GM23338 (cell line): ENCODE measurements around the gene PPFIA1. TPM values are rescaled to one million over a fixed set of nuclear protein-coding genes. Genes with fewer than 3 reads are reported as not detected.

Experiments
- ATAC-seq: fragments of 200-7000 bp; cut with Tn5 transposase; 3 replicates; pipeline ENCODE4 v1.9.1; 2020
- DNase-seq: peaks from one replicate; pipeline ENCODE4 v3.0.0-alpha.2; 2015; ENCODE audit warnings: low spot score
- H2AFZ ChIP-seq: fragments of 200-600 bp; sonication (generic); 2 replicates; pipeline ENCODE4 v1.8.0; 2016; ENCODE audit warnings: antibody characterized with exemption, mild to moderate bottlenecking, moderate library complexity
- H3F3A ChIP-seq: fragments of 200-600 bp; sonication (generic); replicated peaks from 2 replicates; pipeline ENCODE4 v1.8.0; 2017; ENCODE audit warnings: antibody characterized with exemption, mixed run types, low read depth
- H3K27ac ChIP-seq: fragments of 200-600 bp; sonication (generic); 2 replicates; pipeline ENCODE4 v1.6.1; 2016; ENCODE audit warnings: low read depth
- H3K27me3 ChIP-seq: fragments of 200-600 bp; sonication (generic); 2 replicates; pipeline ENCODE4 v1.8.0; 2016; ENCODE audit warnings: mild to moderate bottlenecking, mixed run types, moderate library complexity; ENCODE audit not compliant: insufficient read depth
- H3K36me3 ChIP-seq: fragments of 200-600 bp; sonication (generic); 2 replicates; pipeline ENCODE4 v1.8.0; 2016; ENCODE audit warnings: mild to moderate bottlenecking; ENCODE audit not compliant: insufficient read depth
- H3K4me1 ChIP-seq: fragments of 200-600 bp; sonication (generic); 2 replicates; pipeline ENCODE4 v1.8.0; 2016; ENCODE audit warnings: mild to moderate bottlenecking, moderate library complexity; ENCODE audit not compliant: insufficient read depth
- H3K4me2 ChIP-seq: fragments of 200-600 bp; sonication (generic); 2 replicates; pipeline ENCODE4 v1.7.1; 2017; ENCODE audit warnings: mixed run types
- H3K4me3 ChIP-seq: fragments of 200-600 bp; sonication (generic); 2 replicates; pipeline ENCODE4 v1.6.1; 2016; ENCODE audit warnings: mixed run types
- H3K79me2 ChIP-seq: fragments of 200-600 bp; sonication (generic); replicated peaks from 2 replicates; pipeline ENCODE4 v1.8.0; 2017; ENCODE audit warnings: mild to moderate bottlenecking; ENCODE audit not compliant: insufficient read depth
- H3K9me2 ChIP-seq: fragments of 200-600 bp; sonication (generic); 2 replicates; pipeline ENCODE4 v1.8.0; 2017; ENCODE audit not compliant: insufficient read depth
- H4K20me1 ChIP-seq: fragments of 200-600 bp; sonication (generic); replicated peaks from 2 replicates; pipeline ENCODE4 v1.8.0; 2017; ENCODE audit warnings: mild to moderate bottlenecking; ENCODE audit not compliant: insufficient read depth
- H3K27ac Mint-ChIP-seq: 2 replicates; pipeline ENCODE4 v1.8.0; 2020; ENCODE audit warnings: inconsistent platforms, mild to moderate bottlenecking, moderate library complexity, mixed read lengths
- H3K27me3 Mint-ChIP-seq: 3 replicates; pipeline ENCODE4 v1.8.0; 2022; ENCODE audit warnings: low read depth, mild to moderate bottlenecking, moderate library complexity, mixed read lengths, inconsistent platforms; ENCODE audit not compliant: insufficient read depth, poor library complexity
- H3K36me3 Mint-ChIP-seq: 3 replicates; pipeline ENCODE4 v1.8.0; 2021; ENCODE audit warnings: low read depth, mild to moderate bottlenecking, inconsistent platforms, moderate library complexity, mixed read lengths
- H3K4me1 Mint-ChIP-seq: 3 replicates; pipeline ENCODE4 v1.8.0; 2020; ENCODE audit warnings: mild to moderate bottlenecking, inconsistent platforms, mixed read lengths
- H3K4me3 Mint-ChIP-seq: 3 replicates; pipeline ENCODE4 v1.8.0; 2021; ENCODE audit warnings: moderate library complexity, mild to moderate bottlenecking, inconsistent platforms, mixed read lengths
- H3K9me3 Mint-ChIP-seq: 3 replicates; pipeline ENCODE4 v1.8.0; 2020; ENCODE audit warnings: moderate library complexity, mild to moderate bottlenecking, inconsistent platforms, mixed read lengths
- CREB1 ChIP-seq: fragments of 250-450 bp; sonication (Bioruptor Pico); IDR thresholded peaks from 2 replicates; pipeline ENCODE4 v1.5.0; 2020; ENCODE audit warnings: low read depth, mild to moderate bottlenecking, moderate library complexity
- CTCF ChIP-seq, 2 experiments: fragments of 200-600 bp in 1 of 2; sonication (generic) in 1 of 2; conservative IDR thresholded peaks; 2 replicates each; pipeline versions ENCODE4 v1.5.1 to v1.6.1; 2016 to 2017; ENCODE audit warnings: antibody characterized with exemption in 2 of 2, low read depth in 2 of 2, mild to moderate bottlenecking in 2 of 2, moderate library complexity in 1 of 2
- ETS1 ChIP-seq: IDR thresholded peaks from 2 replicates; pipeline ENCODE4 v1.6.1; 2016; ENCODE audit warnings: antibody characterized with exemption
- EZH2 ChIP-seq: fragments of 200-600 bp; sonication (generic); IDR thresholded peaks from one replicate; pipeline ENCODE4 v1.8.0; 2017; ENCODE audit warnings: antibody characterized with exemption, mild to moderate bottlenecking, low read depth; ENCODE audit not compliant: unreplicated experiment
- EZH2phosphoT487 ChIP-seq: fragments of 200-600 bp; sonication (generic); IDR thresholded peaks from one replicate; pipeline ENCODE4 v1.8.1; 2018; ENCODE audit warnings: antibody characterized with exemption; ENCODE audit not compliant: unreplicated experiment
- JUNB ChIP-seq: IDR thresholded peaks from one replicate; pipeline ENCODE4 v1.6.1; 2016; ENCODE audit warnings: antibody characterized with exemption; ENCODE audit not compliant: unreplicated experiment
- NANOG ChIP-seq: IDR thresholded peaks from 2 replicates; pipeline ENCODE4 v1.6.1; 2016; ENCODE audit warnings: antibody characterized with exemption, borderline replicate concordance
- POLR2AphosphoS5 ChIP-seq: IDR thresholded peaks from 2 replicates; pipeline ENCODE4 v1.6.1; 2016; ENCODE audit warnings: antibody characterized with exemption, low read depth
- REST ChIP-seq: IDR thresholded peaks from one replicate; pipeline ENCODE4 v1.6.1; 2018; ENCODE audit warnings: antibody characterized with exemption; ENCODE audit not compliant: unreplicated experiment
- STAT1 ChIP-seq: IDR thresholded peaks from one replicate; pipeline ENCODE4 v1.6.1; 2016; ENCODE audit warnings: antibody characterized with exemption; ENCODE audit not compliant: unreplicated experiment
- ZNF114 ChIP-seq: fragments of 250-450 bp; sonication (Bioruptor Pico); IDR thresholded peaks from 2 replicates; pipeline ENCODE4 v1.5.0; 2020; ENCODE audit warnings: mild to moderate bottlenecking, moderate library complexity
- ZNF331 ChIP-seq: fragments of 250-450 bp; sonication (Bioruptor Pico); IDR thresholded peaks from 2 replicates; pipeline ENCODE4 v1.5.0; 2020; ENCODE audit warnings: low read depth, mild to moderate bottlenecking, moderate library complexity
- ZNF462 ChIP-seq: fragments of 250-450 bp; sonication (Bioruptor Pico); IDR thresholded peaks from 2 replicates; pipeline ENCODE4 v1.5.0; 2020; ENCODE audit warnings: mild to moderate bottlenecking, moderate library complexity
- polyA plus RNA-seq: library from polyadenylated mRNA; unstranded; fragments of >200 nt; fragmentation: Nextera tagmentation; extraction: Ambion mirVana; gene quantifications from 2 replicates; pipeline ENCODE4 v1.2.1, GENCODE V29; 2016
- total RNA-seq: library from RNA; depleted of rRNA; stranded (reverse); fragments of >200 nt; shearing (Covaris generic); gene quantifications from 2 replicates; pipeline ENCODE4 v1.2.3, GENCODE V29; 2014

The PPFIA1 gene
- total and polyA plus RNA-seq, 2 experiments from 2014 or later: 41.7 to 62.0 TPM

GRCh38 chr11:70296681-70297080 lies 26.2 kb downstream of the PPFIA1 start:
- H3K79me2 ChIP-seq: peaks cover 72% of the 10 kb centered on the region
- H3K4me1 ChIP-seq: peaks cover 8% of the 10 kb centered on the region; the same call in 1 of the 2 replicates
- no peak overlapping the region for H3K27ac ChIP-seq
- no peak for TF ChIP-seq ZNF462 (CRISPR knock-in tag)
- no peak for TF ChIP-seq ZNF114
- no peak for TF ChIP-seq CTCF (conservative IDR thresholded peaks at IDR 0.05; ENCODE audit: low read depth in 2 of 2)
- TF ChIP-seq EZH2: no peak
- no peak for TF ChIP-seq POLR2AphosphoS5
- no peak for TF ChIP-seq ETS1
- no peak for TF ChIP-seq STAT1
- TF ChIP-seq ZNF331 (CRISPR knock-in tag): no peak
- TF ChIP-seq JUNB: no peak
- TF ChIP-seq EZH2phosphoT487: no peak
- no peak for TF ChIP-seq NANOG
- no peak for TF ChIP-seq CREB1 (CRISPR knock-in tag)
- TF ChIP-seq REST: no peak
- H3F3A ChIP-seq: no peaks in the 10 kb centered on the region
- H3K4me2 ChIP-seq: no peak overlapping the region
- H4K20me1 ChIP-seq: peaks cover 34% of the 10 kb centered on the region
- peaks cover 12% of the 10 kb centered on the region for H3K27me3 Mint-ChIP-seq
- no peak for DNase-seq
- peaks cover 23% of the 10 kb centered on the region for H3K36me3 ChIP-seq
- no peaks in the 10 kb centered on the region for H3K27me3 ChIP-seq
- no peak overlapping the region for H3K4me3 Mint-ChIP-seq
- H2AFZ ChIP-seq: no peak overlapping the region
- H3K36me3 Mint-ChIP-seq: peaks cover 72% of the 10 kb centered on the region
- no peak overlapping the region for H3K4me3 ChIP-seq
- H3K9me2 ChIP-seq: no peaks in the 10 kb centered on the region
- H3K9me3 Mint-ChIP-seq: peaks cover 12% of the 10 kb centered on the region
- H3K4me1 Mint-ChIP-seq: peaks cover under 1% of the 10 kb centered on the region
- no peak for ATAC-seq
- no peak overlapping the region for H3K27ac Mint-ChIP-seq
